Natural killer cell (primary cell): ENCODE data around the gene KNL1. TPM values are rescaled to one million over a fixed set of nuclear protein-coding genes. Genes with fewer than 3 reads are reported as not detected.

Experiments
- ATAC-seq, 3 donors: fragments of 150-1000 bp in 2 of 3; fragments of 200-7000 bp in 1 of 3; cut with Tn5 transposase; 1 replicate in 1 of 3; 2 replicates in 2 of 3; pipeline ENCODE4 v1.10.0; 2021; ENCODE audit warnings: mild to moderate bottlenecking in 2 of 3, moderate library complexity in 2 of 3
- DNase-seq, 2 donors: peaks; one replicate each; pipeline versions ENCODE4 v3.0.0 to v3.0.0-alpha.2; 2013 to 2021; ENCODE audit warnings: mixed read lengths in 1 of 2
- H3K27ac ChIP-seq: one replicate; pipeline ENCODE4 v1.5.1; 2013; ENCODE audit warnings: mild to moderate bottlenecking, low read length
- H3K27me3 ChIP-seq: one replicate; pipeline ENCODE4 v1.6.1; 2013; ENCODE audit warnings: low read length; ENCODE audit not compliant: control insufficient read depth, insufficient read depth
- H3K36me3 ChIP-seq: one replicate; pipeline ENCODE4 v1.6.1; 2013; ENCODE audit warnings: low read length; ENCODE audit not compliant: control insufficient read depth, insufficient read depth
- H3K4me1 ChIP-seq: one replicate; pipeline ENCODE4 v1.6.1; 2013; ENCODE audit warnings: low read length; ENCODE audit not compliant: control insufficient read depth, insufficient read depth
- H3K4me3 ChIP-seq: one replicate; pipeline ENCODE4 v1.5.1; 2013; ENCODE audit warnings: low read length
- H3K9me3 ChIP-seq: one replicate; pipeline ENCODE4 v1.6.1; 2013; ENCODE audit warnings: low read length; ENCODE audit not compliant: control insufficient read depth, insufficient read depth
- H3K27ac Mint-ChIP-seq, 2 donors: one replicate each; pipeline ENCODE4 v1.8.0; 2022; ENCODE audit warnings: mild to moderate bottlenecking in 2 of 2, mixed read lengths in 2 of 2, moderate library complexity in 1 of 2
- H3K27me3 Mint-ChIP-seq, 2 donors: one replicate each; pipeline ENCODE4 v1.8.0; 2022; ENCODE audit warnings: low read depth in 2 of 2, mixed read lengths in 2 of 2
- H3K36me3 Mint-ChIP-seq: one replicate; pipeline ENCODE4 v1.8.0; 2022; ENCODE audit warnings: mixed read lengths
- H3K4me1 Mint-ChIP-seq, 2 donors: one replicate each; pipeline ENCODE4 v1.8.0; 2022; ENCODE audit warnings: mixed read lengths in 2 of 2
- H3K4me3 Mint-ChIP-seq: one replicate; pipeline ENCODE4 v1.8.0; 2022; ENCODE audit warnings: mild to moderate bottlenecking, moderate library complexity, mixed read lengths
- H3K9me3 Mint-ChIP-seq, 2 donors: one replicate each; pipeline ENCODE4 v1.8.0; 2022; ENCODE audit warnings: mixed read lengths in 2 of 2
- WGBS: methylation state at CpG from one replicate; pipeline ENCODE4 v1.1.7; 2013; ENCODE audit warnings: missing lambda C conversion rate; ENCODE audit not compliant: insufficient coverage; 5-methylcytosine and 5-hydroxymethylcytosine counted together
- intact Hi-C: fragments of 100-400 bp; cut with micrococcal nuclease; formaldehyde crosslinking; loops from one replicate; pipeline ENCODE4 v1.14.2; 2022
- total RNA-seq, 4 donors: library from RNA; stranded (reverse); fragments of 120-200 nt in 1 of 4; gene quantifications; one replicate each; pipeline versions ENCODE4 v1.2.3 to v1.2.4, GENCODE V29; 2013 to 2022
- TF ChIP-seq, protein P1 (sequence below): fragments of 200-600 bp; IDR thresholded peaks from one replicate; pipeline ENCODE4 v1.8.0; 2022; ENCODE audit warnings: antibody characterized with exemption

The KNL1 gene
- total RNA-seq, 3 donors from 2014 or later (not counting 1 experiment from before 2014, with no cell fraction given): 2.4 to 4.1 (median 3.6) TPM

DNA sequence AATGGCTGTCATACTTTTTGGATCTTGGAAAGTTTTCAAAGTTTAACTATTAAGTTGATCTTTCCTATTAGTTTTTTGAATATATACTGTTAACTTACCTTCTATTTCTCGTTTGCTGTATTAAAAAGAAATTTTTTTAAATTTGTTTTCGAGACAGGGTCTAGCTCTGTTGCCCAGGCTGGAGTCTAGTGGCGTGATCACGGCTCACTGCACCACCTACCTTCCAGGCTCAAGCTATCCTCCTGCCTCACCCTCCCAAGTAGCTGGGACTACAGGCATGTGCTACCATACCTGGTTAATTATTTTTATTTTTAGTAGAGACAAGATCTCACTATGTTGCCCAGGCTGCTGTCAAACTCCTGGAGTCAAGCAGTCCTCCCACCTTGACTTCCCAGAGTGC is 4.6 kb downstream of the KNL1 start:
- DNase-seq (no peak), ATAC-seq (no peak)
- H3K36me3 ChIP-seq: no peaks in the 10 kb centered on the region
- H3K4me3 Mint-ChIP-seq: no peak overlapping the region
- no peak overlapping the region for H3K27ac ChIP-seq
- peaks cover 14 to 15% of the 10 kb centered on the region in 2 donors for H3K4me1 Mint-ChIP-seq
- no peak overlapping the region for H3K4me3 ChIP-seq
- intact Hi-C loops: no loop called here
- H3K4me1 ChIP-seq: peaks cover 8% of the 10 kb centered on the region
- H3K9me3 Mint-ChIP-seq: no peaks in the 10 kb centered on the region
- H3K27me3 Mint-ChIP-seq: peaks cover 0 to 3% of the 10 kb centered on the region in 2 donors
- H3K27ac Mint-ChIP-seq: no peak overlapping the region
- TF ChIP-seq, protein P1, sequence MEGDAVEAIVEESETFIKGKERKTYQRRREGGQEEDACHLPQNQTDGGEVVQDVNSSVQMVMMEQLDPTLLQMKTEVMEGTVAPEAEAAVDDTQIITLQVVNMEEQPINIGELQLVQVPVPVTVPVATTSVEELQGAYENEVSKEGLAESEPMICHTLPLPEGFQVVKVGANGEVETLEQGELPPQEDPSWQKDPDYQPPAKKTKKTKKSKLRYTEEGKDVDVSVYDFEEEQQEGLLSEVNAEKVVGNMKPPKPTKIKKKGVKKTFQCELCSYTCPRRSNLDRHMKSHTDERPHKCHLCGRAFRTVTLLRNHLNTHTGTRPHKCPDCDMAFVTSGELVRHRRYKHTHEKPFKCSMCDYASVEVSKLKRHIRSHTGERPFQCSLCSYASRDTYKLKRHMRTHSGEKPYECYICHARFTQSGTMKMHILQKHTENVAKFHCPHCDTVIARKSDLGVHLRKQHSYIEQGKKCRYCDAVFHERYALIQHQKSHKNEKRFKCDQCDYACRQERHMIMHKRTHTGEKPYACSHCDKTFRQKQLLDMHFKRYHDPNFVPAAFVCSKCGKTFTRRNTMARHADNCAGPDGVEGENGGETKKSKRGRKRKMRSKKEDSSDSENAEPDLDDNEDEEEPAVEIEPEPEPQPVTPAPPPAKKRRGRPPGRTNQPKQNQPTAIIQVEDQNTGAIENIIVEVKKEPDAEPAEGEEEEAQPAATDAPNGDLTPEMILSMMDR: no peak
- no peaks in the 10 kb centered on the region for H3K9me3 ChIP-seq
- H3K36me3 Mint-ChIP-seq: no peaks in the 10 kb centered on the region
- H3K27me3 ChIP-seq: no peaks in the 10 kb centered on the region
- 100% methylated on average over 3 of the region's 4 CpGs for WGBS

- no peaks in the 10 kb centered on the region for H3K4me1 Mint-ChIP-seq
- intact Hi-C loops: no loop called here
- H3K4me3 Mint-ChIP-seq: no peak overlapping the region
- no peaks in the 10 kb centered on the region for H3K27me3 Mint-ChIP-seq
- no peak overlapping the region for H3K27ac Mint-ChIP-seq
- H3K36me3 ChIP-seq: no peaks in the 10 kb centered on the region
- H3K27me3 ChIP-seq: no peaks in the 10 kb centered on the region
- no peak overlapping the region for H3K27ac ChIP-seq
- H3K36me3 Mint-ChIP-seq: no peaks in the 10 kb centered on the region
- no peaks in the 10 kb centered on the region for H3K4me1 ChIP-seq
- H3K9me3 ChIP-seq: no peaks in the 10 kb centered on the region
- DNase-seq (no peak), ATAC-seq (no peak)
- 98% methylated on average over 9 of the region's 12 CpGs for WGBS
- H3K9me3 Mint-ChIP-seq: no peaks in the 10 kb centered on the region
- no peak overlapping the region for H3K4me3 ChIP-seq
- TF ChIP-seq, protein P1: no peak
Measured at GRCh38 chr15:40600956-40601355, 6.9 kb downstream of the KNL1 start.

DNA sequence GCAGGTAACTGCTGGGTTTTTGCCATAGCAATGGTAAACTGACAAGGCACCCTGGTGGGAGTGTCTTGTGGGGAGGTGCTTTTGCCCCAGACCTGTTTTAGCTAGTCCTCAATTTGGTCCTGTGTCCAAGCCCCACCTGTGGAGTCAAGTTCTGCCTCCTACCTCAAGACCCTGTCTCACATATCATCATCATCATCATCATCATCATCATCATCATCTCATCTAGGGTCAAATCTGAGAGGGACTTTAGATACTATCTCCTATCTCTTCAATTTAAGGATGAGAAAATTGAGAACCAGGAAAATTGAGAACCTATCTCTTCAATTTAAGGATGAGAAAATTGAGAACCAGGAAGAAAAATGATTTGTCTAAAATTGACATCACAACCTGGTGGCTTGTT is 9.9 kb downstream of the KNL1 start:
- TF ChIP-seq, protein P1: no peak
- ATAC-seq (no peak), DNase-seq (no peak)
- H3K4me1 ChIP-seq: no peaks in the 10 kb centered on the region
- intact Hi-C loops: no loop called here
- H3K4me3 Mint-ChIP-seq: no peak overlapping the region
- H3K4me3 ChIP-seq: no peak overlapping the region
- no peaks in the 10 kb centered on the region for H3K27me3 ChIP-seq
- H3K27ac Mint-ChIP-seq: no peak overlapping the region
- H3K36me3 Mint-ChIP-seq: no peaks in the 10 kb centered on the region
- no peaks in the 10 kb centered on the region for H3K9me3 Mint-ChIP-seq
- H3K27me3 Mint-ChIP-seq: no peaks in the 10 kb centered on the region
- H3K27ac ChIP-seq: no peak overlapping the region
- no peaks in the 10 kb centered on the region for H3K9me3 ChIP-seq
- no peaks in the 10 kb centered on the region for H3K36me3 ChIP-seq
- H3K4me1 Mint-ChIP-seq: no peaks in the 10 kb centered on the region

- Histone ChIP-seq H3K27me3 (no peaks in the 10 kb centered on the region), H3K4me3 (no peak overlapping the region), H3K4me1 (no peaks in the 10 kb centered on the region), H3K36me3 (no peaks in the 10 kb centered on the region), H3K9me3 (no peaks in the 10 kb centered on the region), H3K27ac (no peak overlapping the region)
- Mint-ChIP-seq H3K27ac (no peak overlapping the region), H3K9me3 (no peaks in the 10 kb centered on the region), H3K4me3 (no peak overlapping the region), H3K36me3 (no peaks in the 10 kb centered on the region), H3K4me1 (no peaks in the 10 kb centered on the region), H3K27me3 (no peaks in the 10 kb centered on the region)
- intact Hi-C loops: no loop called here
- TF ChIP-seq, protein P1: no peak
- DNase-seq (no peak), ATAC-seq (no peak)
- WGBS: no CpG with 5 or more reads among the region's 5 CpGs
Measured at GRCh38 chr15:40613080-40613479, 19.0 kb downstream of the KNL1 start.
